Endothelial cell of umbilical vein (primary cell): ENCODE data around the gene SFTA2. TPM values are rescaled to one million over a fixed set of nuclear protein-coding genes. Genes with fewer than 3 reads are reported as not detected.

Source experiments
- BruUV-seq: library from RNA; stranded (reverse); fragments of 400-500 nt; replicated peaks from 2 replicates; lab custom pipeline; 2021; lab: Mats Ljungman, UMichigan
- CTCF ChIA-PET: fragments of 300-600, 350-600 bp; sonication (Branson Sonifier 250); formaldehyde crosslinking; loops from one replicate; lab custom pipeline; 2021; ENCODE audit warnings: antibody characterized with exemption, inconsistent platforms; lab: Charles Lee
- POLR2A ChIA-PET: fragments of 300-600, 350-600 bp; sonication (Branson Sonifier 250); formaldehyde crosslinking; loops from one replicate; lab custom pipeline; 2021; ENCODE audit warnings: antibody characterized with exemption, inconsistent platforms; lab: Charles Lee
- DNase-seq: peaks from one replicate; pipeline ENCODE4 v3.0.0-alpha.2; 2011; ENCODE audit warnings: low read depth, low spot score
- FAIRE-seq: peaks from 2 replicates; lab custom pipeline; 2011; peaks lifted over from hg19 to GRCh38; lab: Jason Lieb, UNC
- H2AFZ ChIP-seq: 2 replicates; pipeline ENCODE4 v1.6.0; 2012; ENCODE audit warnings: low read depth, low read length, control low read depth, inconsistent platforms
- H3K27ac ChIP-seq: 2 replicates; pipeline ENCODE4 v1.5.1; 2011; ENCODE audit warnings: low read depth, mild to moderate bottlenecking, control low read depth, low read length, moderate library complexity; ENCODE audit not compliant: insufficient read depth
- H3K27me3 ChIP-seq, 2 experiments: 2 replicates each; pipeline versions ENCODE4 v1.6.0 to v1.6.1; 2011; ENCODE audit warnings: low read length in 2 of 2, mixed read lengths in 1 of 2; ENCODE audit not compliant: control insufficient read depth in 2 of 2, insufficient read depth in 2 of 2
- H3K36me3 ChIP-seq, 2 experiments: 2 replicates in 1 of 2; 3 replicates in 1 of 2; pipeline ENCODE4 v1.5.1; 2011; ENCODE audit warnings: low read length in 2 of 2, mild to moderate bottlenecking in 1 of 2, moderate library complexity in 1 of 2; ENCODE audit not compliant: control insufficient read depth in 2 of 2, insufficient read depth in 2 of 2; ENCODE audit errors: extremely low read depth in 1 of 2
- H3K4me1 ChIP-seq: 3 replicates; pipeline ENCODE4 v1.5.1; 2011; ENCODE audit warnings: mild to moderate bottlenecking, low read length; ENCODE audit not compliant: control insufficient read depth, insufficient read depth; ENCODE audit errors: extremely low read depth
- H3K4me2 ChIP-seq: 2 replicates; pipeline ENCODE4 v1.6.1; 2011; ENCODE audit warnings: low read length, control low read depth, mixed read lengths; ENCODE audit not compliant: insufficient read depth
- H3K4me3 ChIP-seq, 3 experiments: fragments of 200-600 bp in 1 of 3; sonication (generic), shearing (Covaris generic) in 1 of 3; replicated peaks in 1 of 3; 2 replicates each; pipeline ENCODE4 v1.5.1; 2011 to 2016; ENCODE audit warnings: control low read depth in 3 of 3, low read length in 3 of 3, mild to moderate bottlenecking in 2 of 3, inconsistent platforms in 1 of 3, low read depth in 1 of 3, moderate library complexity in 1 of 3; ENCODE audit not compliant: insufficient read depth in 1 of 3
- H3K79me2 ChIP-seq: 2 replicates; pipeline ENCODE4 v1.6.0; 2012; ENCODE audit warnings: low read length, inconsistent platforms; ENCODE audit not compliant: control insufficient read depth, insufficient read depth
- H3K9ac ChIP-seq: replicated peaks from 2 replicates; pipeline ENCODE3; 2011; ENCODE audit warnings: low read length, control low read depth; ENCODE audit not compliant: insufficient read depth; ENCODE audit errors: extremely low read depth
- H3K9me1 ChIP-seq: replicated peaks from 3 replicates; pipeline ENCODE4 v1.6.0; 2011; ENCODE audit warnings: mild to moderate bottlenecking, low read length; ENCODE audit not compliant: control insufficient read depth, insufficient read depth; ENCODE audit errors: extremely low read depth
- H3K9me3 ChIP-seq: replicated peaks from 2 replicates; pipeline ENCODE4 v1.5.1; 2012; ENCODE audit warnings: low read length, inconsistent platforms; ENCODE audit not compliant: control insufficient read depth, insufficient read depth
- H4K20me1 ChIP-seq: replicated peaks from 2 replicates; pipeline ENCODE3; 2011; ENCODE audit warnings: mild to moderate bottlenecking, low read length; ENCODE audit not compliant: control insufficient read depth, insufficient read depth; ENCODE audit errors: extremely low read depth
- CTCF ChIP-seq, 2 donors: IDR thresholded peaks; 1 replicate in 1 of 2; 2 replicates in 1 of 2; pipeline ENCODE4 v1.5.1; 2011; ENCODE audit warnings: low read length in 2 of 2, mild to moderate bottlenecking in 2 of 2, moderate library complexity in 2 of 2, control low read depth in 1 of 2, inconsistent platforms in 1 of 2, low read depth in 1 of 2; ENCODE audit not compliant: insufficient read depth in 1 of 2; ENCODE audit errors: extremely low read depth in 1 of 2
- EZH2 ChIP-seq: IDR thresholded peaks from 2 replicates; pipeline ENCODE4 v1.6.1; 2012; ENCODE audit warnings: borderline replicate concordance, low read depth, mild to moderate bottlenecking, moderate library complexity, low read length, inconsistent platforms; ENCODE audit not compliant: severe bottlenecking
- FOS ChIP-seq: IDR thresholded peaks from 2 replicates; pipeline ENCODE4 v1.6.1; 2011; ENCODE audit warnings: mild to moderate bottlenecking, low read length, moderate library complexity, borderline replicate concordance; ENCODE audit not compliant: insufficient read depth
- JUN ChIP-seq: IDR thresholded peaks from 2 replicates; pipeline ENCODE4 v1.6.1; 2011; ENCODE audit warnings: borderline replicate concordance, low read depth; ENCODE audit not compliant: insufficient read length, insufficient read depth
- MAX ChIP-seq: IDR thresholded peaks from 2 replicates; pipeline ENCODE4 v1.6.1; 2011; ENCODE audit not compliant: insufficient read depth, insufficient read length
- MYC ChIP-seq: IDR thresholded peaks from one replicate; pipeline ENCODE4 v1.6.1; 2011; ENCODE audit warnings: mild to moderate bottlenecking, low read depth, low read length
- dilution Hi-C: fragments of 300-500 bp; cut with MboI; formaldehyde crosslinking; loops from one replicate; pipeline ENCODE4 v1.15.0; 2019; ENCODE audit warnings: low sequenced_read_pairs; ENCODE audit not compliant: extremely low pct_ligation_motif_present
- intact Hi-C: fragments of 100-400 bp; cut with micrococcal nuclease; formaldehyde crosslinking; loops from one replicate; pipeline ENCODE4 v1.10.0; 2022
- polyA plus RNA-seq, 4 experiments: library from polyadenylated mRNA; depleted of rRNA in 3 of 4; stranded (reverse) in 3 of 4; unstranded in 1 of 4; fragments of >200 nt; gene quantifications; 2 replicates each; pipeline versions ENCODE4 v1.2.1 to v1.2.3, GENCODE V29; 2011 to 2012; ENCODE audit warnings: missing spikeins in 1 of 4
- total RNA-seq: library from RNA; stranded (reverse); gene quantifications from 2 replicates; pipeline ENCODE4 v1.2.3, GENCODE V29; 2021

The SFTA2 gene
- total and polyA plus RNA-seq, 2 donors (not counting 3 experiments of a cell fraction or from before 2014, with no cell fraction given): not detected

DNA sequence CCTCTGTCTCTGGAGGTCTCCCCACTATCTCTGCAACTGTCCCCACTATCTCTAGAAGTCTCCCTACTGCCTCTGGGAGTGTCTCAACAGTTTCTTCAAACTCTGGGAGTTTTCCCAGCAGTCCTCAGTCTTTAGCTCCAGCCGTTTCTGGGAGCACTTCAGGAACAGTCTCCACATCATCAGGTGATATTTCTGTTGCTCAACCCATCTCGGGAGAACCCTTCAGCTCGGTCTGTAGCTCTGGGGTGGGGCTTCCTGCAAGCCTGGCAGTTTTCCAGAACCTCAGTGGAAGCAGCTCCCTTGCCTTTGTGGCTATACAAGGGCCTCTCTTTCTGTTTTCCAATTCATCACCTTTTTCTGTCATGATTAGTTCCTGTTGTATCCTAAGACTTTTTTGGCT is 3.0 kb upstream of the SFTA2 start:
- Histone ChIP-seq H3K4me1 (no peaks in the 10 kb centered on the region), H3K27me3 (peaks cover 0 to 7% of the 10 kb centered on the region in 2 experiments), H3K79me2 (no peaks in the 10 kb centered on the region), H2AFZ (no peak overlapping the region), H3K9ac (no peak overlapping the region), H3K4me2 (no peak overlapping the region), H3K36me3 (no peaks in the 10 kb centered on the region), H3K4me3 (no peak overlapping the region), H3K9me1 (no peaks in the 10 kb centered on the region), H3K27ac (no peak overlapping the region), H3K9me3 (no peaks in the 10 kb centered on the region), H4K20me1 (no peaks in the 10 kb centered on the region)
- CTCF ChIA-PET: no interaction called here
- FAIRE-seq (no peak), DNase-seq (no peak)
- no TSS peak for BruUV-seq
- POLR2A ChIA-PET: no interaction called here
- intact Hi-C loops: no loop called here
- dilution Hi-C loops: no loop called here
- TF ChIP-seq EZH2: no peak
- TF ChIP-seq FOS: no peak
- no peak for TF ChIP-seq CTCF (IDR thresholded peaks at IDR 0.05; ENCODE audit: extremely low read depth in 1 of 2, insufficient read depth in 1 of 2, low read depth in 1 of 2, low read length in 2 of 2)
- TF ChIP-seq JUN: no peak
- no peak for TF ChIP-seq MAX
- no peak for TF ChIP-seq MYC
